Stimulated activated CD4-positive, alpha-beta T cell treated with anti-CD3 and anti-CD28 coated beads, Interleukin-1b, Interleukin-23, amount 100 ng/mL, for 24 hours (primary cell): Measurements from ENCODE around the gene LTB4R.
"Not testable (repeated sequence)": the region's sequence is repeated elsewhere in the genome, so short reads cannot be mapped to it uniquely, and the experiment has no call there.

ENCODE experiments used
- DNase-seq, 4 experiments: peaks; one replicate each; pipeline ENCODE4 v3.0.0-alpha.2; 2020; ENCODE audit warnings: low read depth in 4 of 4, low spot score in 1 of 4

LTB4R gene

GRCh38 chr14:24317141-24317928 lies 6.0 kb downstream of the LTB4R start:
- no peak for DNase-seq

- DNase-seq = no peak
Observed at GRCh38 chr14:24321212-24321975, 10.1 kb downstream of the LTB4R start.

DNA sequence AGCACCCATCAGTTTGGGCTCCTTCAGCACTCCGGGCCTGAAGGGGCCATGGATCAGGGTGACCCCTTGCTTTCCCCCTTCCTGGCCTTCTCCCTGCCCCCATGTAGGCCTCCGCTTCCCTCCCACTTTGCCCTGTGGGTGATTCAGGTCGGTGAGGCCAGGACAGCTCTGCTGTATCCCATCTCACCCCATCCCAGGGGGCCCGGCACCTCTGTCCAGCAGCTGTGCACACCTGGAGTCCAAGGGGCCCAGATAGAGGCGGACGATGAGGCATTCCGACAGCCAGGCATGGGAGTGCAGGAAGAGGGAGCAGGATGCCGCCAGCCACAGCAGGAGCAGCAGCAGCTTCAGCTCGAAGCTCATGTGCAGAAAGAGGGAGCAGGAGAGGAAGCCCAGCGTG lies 11.4 kb downstream of the LTB4R start:
- no peak for DNase-seq

DNA sequence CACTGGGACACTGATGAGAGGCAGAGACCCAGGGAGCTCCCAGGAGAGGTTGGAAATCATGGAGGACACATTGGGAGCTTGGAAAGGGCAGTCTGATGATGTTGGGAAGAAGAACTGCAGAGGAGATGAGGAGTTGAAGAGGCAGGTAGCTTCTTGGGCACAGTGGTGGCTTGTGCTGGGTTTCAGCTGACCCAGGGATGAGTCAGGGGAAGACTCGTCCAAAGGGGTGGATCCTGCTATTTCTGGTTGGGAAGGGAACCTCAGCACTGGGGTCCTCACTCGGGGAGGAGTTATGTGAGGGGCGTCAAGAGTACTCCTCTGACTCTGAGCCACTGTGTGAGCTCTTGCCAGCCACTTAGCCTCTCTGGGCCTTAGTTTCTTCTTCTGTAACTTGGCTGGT lies 12.0 kb downstream of the LTB4R start:
- no peak for DNase-seq

- DNase-seq = no peak
Observed at GRCh38 chr14:24324024-24324423, 12.7 kb downstream of the LTB4R start.

- no peak for DNase-seq
Observed at GRCh38 chr14:24325041-24325530, 13.8 kb downstream of the LTB4R start.

DNA sequence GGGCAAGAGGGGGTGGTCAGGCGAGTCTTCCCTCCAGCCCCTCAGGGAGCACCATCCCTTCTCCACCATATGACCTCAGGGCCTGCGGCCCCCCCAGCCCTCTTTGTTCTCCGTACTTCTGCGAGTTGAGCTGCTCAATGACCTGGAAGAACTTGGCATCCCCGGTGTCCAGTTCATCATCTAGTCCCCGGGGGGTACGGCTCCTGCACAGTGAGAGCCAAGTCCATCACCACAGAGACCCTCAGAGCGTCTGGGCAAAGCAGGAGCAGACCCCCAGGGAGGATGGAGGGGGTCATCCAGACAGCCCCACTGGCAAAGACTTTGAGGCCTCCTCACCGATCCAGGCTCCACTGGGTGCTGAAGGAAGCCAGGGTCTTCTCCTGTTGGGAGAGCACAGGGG lies 14.7 kb downstream of the LTB4R start:
- no peak for DNase-seq

DNA sequence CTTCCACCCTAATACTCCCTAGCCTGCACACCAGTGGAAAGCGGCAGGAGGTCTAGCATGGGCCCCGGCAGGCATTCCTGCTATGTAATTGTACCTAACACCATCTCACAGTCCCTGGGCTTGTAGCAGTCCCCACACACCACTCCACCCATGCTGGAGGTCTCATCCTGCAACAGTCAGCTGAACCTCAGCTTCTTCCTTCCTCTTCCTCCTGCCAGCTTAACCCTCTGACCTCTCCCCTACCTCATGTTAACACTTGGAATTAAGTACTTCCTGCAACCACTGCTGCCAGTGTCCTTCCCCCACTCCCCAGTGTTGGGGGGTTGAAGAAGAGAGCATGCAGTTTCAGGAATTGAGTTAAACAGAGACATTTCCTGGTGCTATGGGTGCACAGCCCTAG lies 16.0 kb downstream of the LTB4R start:
- no peak for DNase-seq

DNA sequence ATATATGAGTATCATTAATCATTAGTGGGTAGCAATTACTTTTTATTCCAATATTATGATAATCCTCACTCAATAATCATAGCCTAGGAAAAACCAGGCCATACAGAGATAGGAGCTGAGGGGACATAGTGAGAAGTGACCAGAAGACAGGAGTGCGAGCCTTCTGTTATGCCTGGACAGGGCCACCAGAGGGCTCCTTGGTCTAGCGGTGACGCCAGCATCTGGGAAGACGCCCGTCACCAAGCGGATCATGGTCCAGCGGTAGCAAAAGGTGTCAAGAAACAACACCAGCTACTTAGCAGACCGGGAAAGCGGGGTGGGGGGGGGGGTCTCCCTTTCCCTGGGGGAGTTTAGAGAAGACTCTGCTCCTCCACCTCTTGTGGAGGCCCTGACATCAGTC lies 16.6 kb downstream of the LTB4R start:
- DNase-seq = not testable (repeated sequence)

GRCh38 chr14:24329073-24329663 lies 17.9 kb downstream of the LTB4R start:
- DNase-seq = no peak

- DNase-seq = no peak
Observed at GRCh38 chr14:24329736-24330135, 18.4 kb downstream of the LTB4R start.

- DNase-seq = no peak
Observed at GRCh38 chr14:24330973-24331674, 19.8 kb downstream of the LTB4R start.

- no peak for DNase-seq
Observed at GRCh38 chr14:24331731-24332267, 20.5 kb downstream of the LTB4R start.

DNA sequence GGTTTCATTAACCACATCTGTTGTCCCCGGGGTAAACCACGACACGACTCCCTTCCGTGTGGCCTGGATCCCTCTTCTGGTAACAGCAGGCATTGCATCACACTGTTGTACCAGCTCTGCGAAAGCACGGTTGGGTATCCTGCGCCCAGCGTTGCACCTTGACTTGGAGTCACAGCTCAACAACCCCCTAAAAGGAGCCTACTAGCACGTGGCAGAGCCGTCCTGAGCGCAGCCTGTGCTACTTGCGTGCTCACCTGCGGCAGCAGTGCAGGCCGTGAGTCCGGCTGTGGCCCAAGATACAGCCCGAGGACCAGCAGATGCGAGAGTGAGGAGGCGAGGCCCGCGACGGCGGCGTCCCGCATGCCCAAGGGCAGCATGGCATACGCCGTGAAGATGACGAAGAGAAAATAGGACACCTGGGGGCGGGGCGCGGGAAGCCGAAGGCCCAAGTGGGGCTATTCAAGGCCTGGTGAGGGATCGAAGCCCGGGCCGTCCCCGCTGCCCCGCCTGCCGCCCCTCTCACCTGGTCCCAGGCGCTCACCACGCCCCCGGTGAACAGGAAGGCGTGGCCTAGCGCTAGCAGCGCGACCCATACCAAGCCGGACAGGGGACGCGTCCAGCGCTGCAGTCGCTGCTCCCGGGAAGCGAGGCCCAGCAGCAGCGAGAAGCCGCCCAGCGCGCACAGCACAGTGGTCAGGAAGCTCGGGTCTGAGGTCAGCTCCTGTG lies 21.1 kb downstream of the LTB4R start:
- DNase-seq = peak; percentile 62 to 76 (median 65)

GRCh38 chr14:24334431-24335291 lies 23.4 kb downstream of the LTB4R start, which contains the start of gene ADCY4:
Gene ADCY4 (minus strand): TSS chr14:24335071. CDS start chr14:24334652, 419 bp downstream.
- no peak for DNase-seq

DNA sequence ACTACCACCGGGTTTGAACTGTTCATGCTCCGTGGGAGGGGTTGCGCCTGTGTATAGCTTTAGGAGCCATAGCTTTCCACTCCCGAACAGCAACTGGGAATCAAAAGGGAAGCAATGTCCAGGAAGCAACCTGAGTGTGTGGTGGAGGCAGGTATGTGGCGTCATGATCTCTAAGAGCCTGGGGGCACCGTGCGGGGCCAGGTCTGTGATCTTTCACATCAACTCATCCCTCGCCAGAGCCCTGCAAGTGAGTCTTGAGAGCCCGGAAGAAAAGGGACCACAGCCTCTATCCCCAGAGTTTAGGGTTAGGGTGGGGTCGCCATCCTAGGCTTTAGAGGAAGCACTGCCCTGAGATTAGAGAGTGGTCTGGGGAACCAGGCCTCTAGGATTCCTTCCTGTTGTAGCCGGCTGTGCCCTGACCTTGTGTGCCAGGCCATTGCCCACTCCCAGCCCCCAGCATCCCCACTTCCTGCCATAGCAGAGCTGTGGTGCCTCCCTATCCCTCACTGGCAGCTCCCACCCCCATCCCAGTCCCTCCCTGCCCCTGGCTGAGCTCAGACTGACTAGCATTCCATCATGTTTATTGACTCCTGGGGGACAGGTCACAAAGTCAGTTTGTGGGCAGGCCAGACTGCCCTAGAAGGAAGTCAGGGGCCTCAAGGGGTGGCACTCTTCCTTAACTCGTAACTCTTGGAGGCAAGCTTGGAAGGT lies 24.3 kb downstream of the LTB4R start:
- no peak for DNase-seq

DNA sequence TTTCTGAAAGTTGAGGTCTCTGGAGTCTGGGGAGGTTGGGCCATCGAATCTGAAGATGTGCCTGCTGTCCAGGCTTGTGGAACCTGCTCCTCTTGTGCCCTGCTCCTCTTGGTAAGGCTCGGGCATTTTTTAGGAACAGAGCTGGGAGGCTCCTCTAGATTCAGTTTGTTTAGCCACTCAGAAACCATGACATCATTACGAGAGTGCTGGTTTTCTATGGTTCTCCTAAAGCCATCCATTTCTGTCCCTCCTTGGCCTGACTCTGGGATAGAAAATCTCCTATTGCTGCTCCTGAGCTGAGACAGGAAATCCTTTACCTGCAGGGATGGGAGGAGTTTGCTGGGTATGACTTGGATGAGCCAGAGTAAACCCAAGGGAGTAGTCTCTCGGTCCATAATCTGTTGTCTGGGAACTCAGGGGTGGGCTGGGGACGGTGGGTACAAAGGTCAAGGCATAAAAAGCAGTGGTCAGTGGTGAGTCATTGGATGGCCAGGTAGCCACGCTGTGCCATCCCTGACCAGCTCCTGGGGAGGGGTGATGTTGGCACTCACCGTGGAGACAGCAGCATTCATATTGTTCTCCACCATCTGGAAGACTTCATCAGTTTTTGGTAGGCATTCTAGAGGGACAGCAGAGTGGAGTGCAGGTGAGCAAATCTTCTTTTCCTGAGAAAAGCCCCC lies 26.0 kb downstream of the LTB4R start:
- no peak for DNase-seq

GRCh38 chr14:24337824-24338175 lies 26.5 kb downstream of the LTB4R start:
- DNase-seq = no peak
